Measurements from ENCODE around the gene SSR2.

SSR2 gene

DNA sequence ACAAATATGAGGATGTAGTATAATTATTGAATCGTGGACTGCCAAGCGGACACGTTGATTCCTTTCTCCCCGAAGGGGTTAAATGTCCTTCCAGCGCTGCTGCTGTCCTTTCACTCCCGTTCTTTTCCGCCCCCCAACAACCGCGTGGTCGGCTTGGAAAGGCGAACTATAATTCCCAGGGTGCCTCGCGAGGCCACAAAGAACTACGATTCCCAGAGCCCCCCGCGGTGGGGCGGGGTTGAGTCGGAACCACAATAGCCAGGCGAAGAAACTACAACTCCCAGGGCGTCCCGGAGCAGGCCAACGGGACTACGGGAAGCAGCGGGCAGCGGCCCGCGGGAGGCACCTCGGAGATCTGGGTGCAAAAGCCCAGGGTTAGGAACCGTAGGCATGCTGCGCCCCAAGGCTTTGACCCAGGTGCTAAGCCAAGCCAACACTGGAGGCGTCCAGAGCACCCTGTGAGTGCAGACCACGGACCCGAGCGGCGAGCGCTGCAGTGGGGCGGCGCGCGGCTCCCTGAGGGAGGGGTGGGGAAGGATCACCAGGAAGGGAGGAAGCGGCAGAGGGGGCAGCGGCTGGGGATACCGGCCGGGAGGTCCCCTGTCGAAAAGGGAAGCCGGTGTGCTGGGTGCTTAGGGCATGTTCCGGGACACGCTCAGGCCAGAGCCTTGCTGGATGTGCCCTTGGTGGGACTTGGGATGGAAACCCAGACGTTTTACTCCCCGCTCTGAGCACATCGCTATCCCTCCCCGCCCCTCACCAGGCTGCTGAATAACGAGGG is 33.9 kb upstream of the SSR2 start, which contains the start of gene LAMTOR2:
TSS of gene LAMTOR2 (plus strand) at position 283 of the 781 bp plus-strand sequence. CDS start at position 391, 108 bp downstream.
- peak within 1 kb of the TSS; percentile 98 for H3K4me3 ChIP-seq (ENCODE audit: low read length)
- TF ChIP-seq CTCF (conservative IDR thresholded peaks at IDR 0.05; ENCODE audit: low read length): no peak
- peak; percentile 91 for DNase-seq (ENCODE audit: low read depth)

- peak; percentile 85 for DNase-seq (ENCODE audit: low read depth)
- peak within 1 kb of the TSS; percentile 98 for H3K4me3 ChIP-seq (ENCODE audit: low read length)
- peak; percentile 27 for TF ChIP-seq CTCF (conservative IDR thresholded peaks at IDR 0.05; ENCODE audit: low read length)
These were observed 33.2 kb upstream of the SSR2 start, which contains the start of gene UBQLN4 for GRCh38 chr1:156053768-156054499. Gene UBQLN4 (minus strand): TSS chr1:156053798. CDS start chr1:156053701, 97 bp downstream.

DNA sequence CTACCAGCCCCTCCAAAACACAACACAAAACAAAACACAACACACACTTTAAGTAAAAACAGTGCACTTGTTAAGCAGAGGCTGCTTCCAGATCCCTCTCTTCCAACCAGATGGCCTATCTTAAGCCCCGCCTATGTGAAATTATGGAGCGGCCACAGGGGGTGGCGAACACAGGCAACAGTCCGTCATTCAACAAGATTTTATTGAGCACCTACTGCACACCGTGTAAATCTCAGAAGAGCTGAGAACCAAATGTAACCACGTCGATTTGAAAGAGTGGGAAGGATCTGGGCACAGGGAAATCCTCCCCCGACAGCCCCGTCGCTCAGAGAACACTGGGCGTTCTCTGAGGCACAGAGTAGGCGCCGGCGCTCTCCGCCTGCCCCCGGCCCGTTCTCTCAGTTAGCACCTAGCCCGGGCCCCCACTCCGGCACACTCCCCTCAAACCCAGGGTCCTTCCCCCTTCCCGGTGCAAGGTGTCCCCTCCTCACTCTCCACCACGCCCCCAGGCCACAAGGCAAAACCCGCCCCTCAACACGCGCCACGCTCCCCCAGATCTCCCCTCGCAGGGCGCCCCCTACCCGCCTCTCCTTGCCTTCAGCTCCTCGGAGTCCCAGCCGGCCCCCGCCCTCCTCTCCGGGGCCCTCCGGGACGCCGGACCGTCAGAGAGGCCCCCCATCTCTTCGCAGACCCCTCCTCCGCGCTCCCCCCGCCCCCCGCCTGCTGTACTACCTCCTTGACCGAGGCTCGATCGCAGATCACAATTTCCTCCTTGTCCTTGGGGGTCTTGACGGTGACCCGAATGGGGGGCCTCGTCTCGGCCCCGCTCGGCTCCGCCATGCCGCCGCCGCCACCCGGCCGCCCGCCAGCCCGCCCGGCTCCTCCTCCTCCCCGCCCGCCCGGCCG is 32.4 kb upstream of the SSR2 start:
- TF ChIP-seq CTCF (conservative IDR thresholded peaks at IDR 0.05; ENCODE audit: low read length): peak; percentile 24
- peak; percentile 68 for DNase-seq (ENCODE audit: low read depth)
- peak overlapping the region; percentile 83 for H3K4me3 ChIP-seq (ENCODE audit: low read length)

DNA sequence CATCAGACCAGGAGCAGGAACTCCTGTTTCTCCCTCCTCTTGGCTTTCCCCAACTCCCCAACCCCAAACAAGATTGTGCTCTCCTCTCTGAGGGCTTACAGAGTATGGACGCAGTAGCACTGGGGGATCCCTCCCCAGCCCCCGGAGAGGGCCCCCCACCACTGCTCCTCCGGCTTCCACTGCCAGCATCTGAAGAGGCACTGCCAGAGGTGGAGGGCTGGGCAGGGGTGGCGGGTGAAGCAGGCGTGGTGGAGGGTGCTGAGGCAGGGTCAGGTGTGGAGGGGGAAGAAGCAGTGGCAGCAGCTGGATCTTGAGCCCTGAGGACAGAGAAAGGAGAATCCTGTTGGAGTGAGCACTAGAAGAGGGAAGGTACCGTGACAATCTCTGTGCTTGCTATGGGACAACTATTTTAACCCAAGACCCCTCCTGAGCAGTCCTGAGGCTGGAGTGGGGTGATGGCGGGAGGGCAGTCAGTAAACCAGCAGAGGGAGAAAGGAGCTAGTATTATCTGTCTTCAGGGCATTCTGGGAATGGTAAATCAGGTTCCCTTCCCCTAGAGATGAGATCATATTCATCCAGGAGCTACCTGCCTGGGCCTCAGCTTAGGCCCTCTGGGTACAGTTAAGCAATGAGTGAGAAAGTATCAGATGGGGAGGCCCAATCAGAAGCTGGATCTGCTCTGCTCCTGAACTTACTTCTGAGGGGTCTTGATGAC is 30.4 kb upstream of the SSR2 start:
- no peak for TF ChIP-seq CTCF (conservative IDR thresholded peaks at IDR 0.05; ENCODE audit: low read length)
- H3K4me3 ChIP-seq (ENCODE audit: low read length): no peak overlapping the region
- DNase-seq (ENCODE audit: low read depth): no peak

DNA sequence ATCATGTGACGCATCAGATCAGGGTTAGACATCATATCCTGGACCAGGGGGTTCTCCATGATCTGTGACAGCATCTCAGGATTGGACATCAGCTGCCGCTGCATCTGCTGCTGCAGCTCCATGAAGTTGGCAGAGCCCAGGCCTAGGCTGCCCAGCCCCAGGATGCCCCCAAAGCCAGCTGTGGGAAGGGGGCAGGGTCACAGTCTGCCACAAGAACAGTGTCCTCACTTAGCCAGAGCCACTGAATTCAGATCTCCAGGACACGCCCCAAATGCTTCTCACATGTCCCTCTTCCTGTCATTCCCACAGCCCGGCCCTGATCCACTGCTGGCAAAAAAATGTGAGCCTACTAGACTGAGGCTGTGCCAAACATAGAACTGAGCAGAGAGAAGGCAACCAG is 29.6 kb upstream of the SSR2 start:
- no peak overlapping the region for H3K4me3 ChIP-seq (ENCODE audit: low read length)
- TF ChIP-seq CTCF (conservative IDR thresholded peaks at IDR 0.05; ENCODE audit: low read length): no peak
- no peak for DNase-seq (ENCODE audit: low read depth)

DNA sequence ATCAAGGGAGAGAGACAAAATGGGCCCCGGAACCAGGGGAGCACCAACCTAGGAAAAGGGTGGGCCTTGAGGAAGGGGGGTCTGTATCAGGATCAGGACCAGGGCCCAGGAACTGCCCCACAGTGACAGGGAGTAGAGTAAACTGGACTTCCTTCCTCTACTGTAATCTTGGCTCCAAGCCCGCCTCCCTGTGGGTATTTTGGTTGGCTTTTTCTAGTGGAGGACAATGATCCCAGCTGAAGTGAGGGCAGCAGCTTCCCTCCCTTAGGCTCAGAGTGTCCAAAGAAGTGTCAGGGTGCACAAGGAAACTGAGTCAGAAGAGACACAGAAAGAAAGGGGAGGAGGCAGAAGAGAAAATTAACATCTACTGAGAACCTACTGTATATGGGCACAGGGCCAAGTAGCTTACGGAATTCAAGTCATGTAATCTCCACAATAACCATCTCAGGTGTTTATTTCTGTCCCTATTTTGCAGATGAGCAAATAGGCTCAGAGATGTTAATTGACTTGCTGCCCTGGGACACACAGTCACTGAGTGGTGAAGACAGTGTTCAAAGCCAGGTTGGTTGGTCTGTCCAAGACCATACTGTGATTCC is 28.0 kb upstream of the SSR2 start:
- no peak for DNase-seq (ENCODE audit: low read depth)
- TF ChIP-seq CTCF (conservative IDR thresholded peaks at IDR 0.05; ENCODE audit: low read length): no peak
- no peak overlapping the region for H3K4me3 ChIP-seq (ENCODE audit: low read length)
